Measurements from ENCODE around the gene SYMPK.
"Not testable (repeated sequence)": the region's sequence is repeated elsewhere in the genome, so short reads cannot be mapped to it uniquely, and the experiment has no call there.

Gene SYMPK

GRCh38 chr19:45862564-45863334 lies at the start of gene SYMPK:
Gene SYMPK, minus strand, starts transcription at chr19:45863147. Its CDS starts 8,652 bp downstream, at chr19:45854495.
- peak; percentile 99 to 100 for DNase-seq

- DNase-seq, result no peak
Observed at GRCh38 chr19:45911291-45911690, 48.3 kb upstream of the SYMPK start.

GRCh38 chr19:45908956-45909355 lies 46.0 kb upstream of the SYMPK start:
- no peak for DNase-seq

- DNase-seq, result no peak
Observed at GRCh38 chr19:45906221-45906620, 43.3 kb upstream of the SYMPK start.

GRCh38 chr19:45905011-45905410 lies 42.1 kb upstream of the SYMPK start:
- no peak for DNase-seq

- DNase-seq, result peak; percentile 98 to 100
Observed at GRCh38 chr19:45902651-45903625, 40.0 kb upstream of the SYMPK start.

GRCh38 chr19:45901912-45902650 lies 39.1 kb upstream of the SYMPK start, which contains the start of gene MYPOP:
Gene MYPOP, minus strand, starts transcription at chr19:45902613. Its CDS starts 840 bp downstream, at chr19:45901773.
- no peak for DNase-seq

- no peak for DNase-seq
Observed at GRCh38 chr19:45901432-45901911, 38.5 kb upstream of the SYMPK start.

GRCh38 chr19:45900738-45901431 lies 37.9 kb upstream of the SYMPK start:
- no peak for DNase-seq

GRCh38 chr19:45899919-45900589 lies 37.1 kb upstream of the SYMPK start:
- DNase-seq, result no peak

GRCh38 chr19:45899253-45899652 lies 36.3 kb upstream of the SYMPK start:
- no peak for DNase-seq

GRCh38 chr19:45897261-45897812 lies 34.4 kb upstream of the SYMPK start:
- DNase-seq, result no peak

GRCh38 chr19:45895983-45896599 lies 33.1 kb upstream of the SYMPK start:
- not testable (repeated sequence) for DNase-seq

GRCh38 chr19:45895519-45895972 lies 32.6 kb upstream of the SYMPK start:
- DNase-seq, result no peak

GRCh38 chr19:45890877-45891276 lies 27.9 kb upstream of the SYMPK start:
- DNase-seq, result no peak

- no peak for DNase-seq
Observed at GRCh38 chr19:45889210-45889885, 26.4 kb upstream of the SYMPK start.

GRCh38 chr19:45887200-45887710 lies 24.3 kb upstream of the SYMPK start:
- DNase-seq, result no peak

- peak; percentile 90 to 96 for DNase-seq
Observed at GRCh38 chr19:45886427-45887199, 23.7 kb upstream of the SYMPK start.

Data from NCI-H1930 (cell line).